Myocyte (in vitro differentiated cells): ENCODE data around the gene IMP4. TPM values are rescaled to one million over a fixed set of nuclear protein-coding genes. Genes with fewer than 3 reads are reported as not detected.
A peak's percentile ranks its signal among the peaks of the same experiment; 100 is the strongest.
"Not testable (repeated sequence)": the region's sequence is repeated elsewhere in the genome, so short reads cannot be mapped to it uniquely, and the experiment has no call there.

Experiments used
- DNase-seq: peaks from one replicate; pipeline ENCODE4 v3.0.0-alpha.2; 2012; ENCODE audit warnings: low read depth
- polyA plus RNA-seq: library from polyadenylated mRNA; unstranded; fragments of >200 nt; gene quantifications from one replicate; pipeline ENCODE4 v1.2.1, GENCODE V29; 2012; ENCODE audit warnings: missing spikeins
- total RNA-seq: library from RNA; depleted of rRNA; stranded (reverse); fragments of >200 nt; gene quantifications from 2 replicates; pipeline ENCODE4 v1.2.3, GENCODE V29; 2014

IMP4 gene, protein sequence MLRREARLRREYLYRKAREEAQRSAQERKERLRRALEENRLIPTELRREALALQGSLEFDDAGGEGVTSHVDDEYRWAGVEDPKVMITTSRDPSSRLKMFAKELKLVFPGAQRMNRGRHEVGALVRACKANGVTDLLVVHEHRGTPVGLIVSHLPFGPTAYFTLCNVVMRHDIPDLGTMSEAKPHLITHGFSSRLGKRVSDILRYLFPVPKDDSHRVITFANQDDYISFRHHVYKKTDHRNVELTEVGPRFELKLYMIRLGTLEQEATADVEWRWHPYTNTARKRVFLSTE
- total RNA-seq, result 104 and 148 TPM in 2 replicates
- 84.3 TPM for polyA plus RNA-seq

DNA sequence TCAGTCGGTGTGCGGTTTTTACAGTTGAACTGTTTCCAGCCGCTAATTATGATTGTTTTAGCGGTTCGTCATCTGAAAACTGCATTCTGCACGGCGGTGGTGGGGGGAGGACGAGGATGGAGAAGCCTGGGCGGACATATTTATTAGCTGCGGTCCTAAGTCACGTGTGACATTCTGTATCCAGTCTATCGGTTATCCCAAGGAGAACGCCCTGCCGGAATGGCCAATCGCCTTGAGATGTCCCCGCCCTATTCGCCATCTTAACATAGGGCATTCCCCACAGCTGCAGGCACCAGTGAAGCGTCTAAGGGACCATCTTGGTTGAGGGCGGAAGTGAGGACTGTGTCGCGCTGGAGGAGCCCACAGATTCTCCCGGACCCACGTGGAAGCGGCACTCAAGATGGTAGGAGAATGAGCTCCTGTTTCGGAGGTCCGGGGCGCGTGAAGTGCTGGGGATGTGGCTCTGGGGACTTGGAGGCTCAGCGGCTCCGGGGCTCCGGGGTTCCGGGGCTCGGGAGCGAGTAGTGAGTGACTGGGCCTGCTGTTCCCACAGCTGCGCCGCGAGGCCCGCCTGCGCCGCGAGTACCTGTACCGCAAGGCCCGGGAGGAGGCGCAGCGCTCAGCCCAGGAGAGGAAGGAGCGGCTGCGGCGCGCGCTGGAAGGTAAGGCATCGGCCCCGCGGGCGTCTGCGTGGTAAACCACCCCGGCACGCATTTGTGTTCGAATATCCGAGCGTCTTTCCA lies at the start of gene IMP4:
IMP4 (plus strand) TSS at position 365 of the 743 bp plus-strand sequence; CDS start at position 401, 36 bp downstream.
- DNase-seq, result peak; percentile 100

DNA sequence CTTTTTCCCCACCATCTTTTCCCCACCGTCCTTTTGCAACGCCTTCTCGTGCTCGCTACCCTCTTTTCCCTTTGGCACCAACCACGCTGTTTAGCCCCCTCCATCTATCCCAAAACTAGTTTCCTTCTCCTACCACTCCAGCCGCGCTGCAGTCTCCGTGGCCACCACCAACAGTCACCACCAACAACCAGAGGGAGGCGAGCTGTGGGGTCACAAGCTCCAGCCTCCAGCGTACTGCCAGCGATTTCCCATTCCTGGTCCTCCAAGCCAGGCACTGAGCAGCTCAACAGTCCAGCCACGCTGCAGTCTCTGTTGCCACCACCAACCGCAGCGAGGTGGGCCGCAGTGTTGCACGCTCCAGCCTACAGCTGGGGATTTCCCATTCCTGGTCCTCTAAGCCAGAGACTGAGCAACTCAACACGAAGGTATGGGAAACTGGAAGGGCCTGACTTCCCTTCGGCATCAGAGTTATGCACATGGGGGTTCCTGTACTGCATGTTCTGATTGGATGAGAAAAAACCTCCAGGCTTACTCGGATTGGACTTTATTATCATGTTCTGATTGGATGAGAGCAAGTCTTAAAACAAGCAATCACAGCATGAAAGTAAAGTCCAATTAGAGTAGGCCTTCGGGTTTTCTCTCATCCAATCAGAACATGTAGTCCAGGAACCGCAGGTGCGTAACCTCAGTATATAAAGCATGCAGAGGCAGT lies 42.3 kb upstream of the IMP4 start:
- DNase-seq, result no peak

DNA sequence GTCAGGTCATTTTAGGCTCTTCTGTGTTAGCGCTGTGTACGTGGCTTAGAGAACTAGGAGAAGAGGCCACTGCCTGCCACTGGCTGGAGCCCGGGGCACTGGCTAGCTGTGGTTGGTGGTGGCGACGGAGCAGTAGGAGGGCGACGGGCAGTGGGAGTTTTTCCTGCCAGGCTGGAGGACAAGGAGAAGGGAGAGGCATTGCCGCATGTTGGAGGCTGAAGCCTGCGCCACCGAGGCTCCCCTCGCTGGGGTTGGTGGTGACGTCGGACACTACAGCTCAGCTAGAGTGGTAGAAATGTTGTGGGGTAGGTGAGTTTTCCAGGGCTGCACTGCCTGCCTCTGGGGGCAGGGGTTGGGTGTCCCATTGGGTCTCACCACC lies 41.7 kb upstream of the IMP4 start:
- DNase-seq, result no peak

DNA sequence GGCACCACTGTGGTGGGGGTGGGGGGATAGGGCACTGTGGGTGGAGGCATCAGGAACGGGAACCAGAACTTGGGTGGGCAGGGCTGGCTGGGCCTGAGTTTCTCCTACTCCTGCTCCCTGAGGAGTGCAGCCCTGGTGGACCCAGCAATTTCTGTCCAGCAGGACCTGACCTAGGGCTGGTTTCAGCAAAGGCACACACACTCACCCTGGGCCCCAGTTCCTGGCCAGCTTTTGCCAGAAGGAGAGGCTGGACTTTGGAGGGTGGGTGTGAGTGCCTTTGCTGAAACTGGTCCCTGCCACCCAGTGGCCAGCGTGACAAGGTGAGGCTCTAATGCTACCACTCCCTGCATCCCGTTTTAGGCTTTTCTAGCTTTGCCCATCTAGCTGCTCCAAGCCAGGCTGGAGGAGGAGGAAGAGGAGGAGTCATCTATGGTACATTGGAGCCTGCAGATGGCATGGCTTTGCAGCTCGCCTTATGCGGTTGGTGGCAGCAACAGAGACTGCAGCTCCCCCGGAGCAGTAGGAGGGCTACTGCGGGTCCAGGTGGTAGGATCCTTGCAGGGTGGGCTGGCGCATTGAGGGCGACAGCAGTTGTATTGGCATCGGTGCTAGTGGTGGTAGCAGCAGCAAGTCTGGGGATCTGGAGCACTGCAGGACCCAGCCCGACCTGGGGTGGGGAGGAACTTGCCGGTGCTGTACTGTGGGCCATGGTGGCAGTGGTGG lies 40.4 kb upstream of the IMP4 start:
- no peak for DNase-seq

DNA sequence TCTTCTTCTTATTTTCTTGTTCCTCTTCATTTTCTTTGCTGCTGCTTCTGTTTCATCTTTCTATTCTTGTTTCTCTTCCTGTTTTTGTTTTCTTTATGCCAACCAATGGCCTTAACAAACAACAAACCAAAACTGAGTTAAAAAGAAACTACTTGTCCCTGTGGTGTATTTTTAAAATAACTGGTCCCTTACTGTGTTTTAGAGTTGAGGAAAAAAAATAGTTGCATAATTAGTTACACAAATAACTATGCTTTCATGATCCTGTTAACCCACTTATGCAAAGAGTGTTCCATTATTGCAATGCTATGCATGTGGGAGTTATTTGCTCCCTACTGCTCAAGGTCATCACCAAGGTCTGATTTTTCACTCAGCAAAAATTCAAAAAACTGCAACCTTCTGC lies 39.5 kb upstream of the IMP4 start:
- no peak for DNase-seq

DNA sequence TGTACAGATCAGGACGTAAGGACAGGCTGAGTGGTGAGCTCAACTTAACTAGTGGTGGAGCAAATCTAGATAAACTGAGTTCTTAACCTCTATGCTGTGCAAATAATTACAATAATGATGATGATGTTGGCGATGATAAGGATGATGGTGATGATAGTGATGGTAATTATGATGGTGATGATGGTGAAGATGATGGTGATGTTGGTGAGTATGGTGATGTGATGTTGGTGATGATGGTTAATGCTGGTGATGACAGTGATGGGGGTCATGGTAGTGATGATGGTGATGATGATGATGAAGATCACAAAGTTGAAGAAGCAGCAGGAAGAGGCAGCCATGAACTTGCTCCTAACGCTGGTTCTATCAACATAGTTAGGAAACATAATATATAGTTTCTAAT lies 38.0 kb upstream of the IMP4 start:
- DNase-seq, result no peak

DNA sequence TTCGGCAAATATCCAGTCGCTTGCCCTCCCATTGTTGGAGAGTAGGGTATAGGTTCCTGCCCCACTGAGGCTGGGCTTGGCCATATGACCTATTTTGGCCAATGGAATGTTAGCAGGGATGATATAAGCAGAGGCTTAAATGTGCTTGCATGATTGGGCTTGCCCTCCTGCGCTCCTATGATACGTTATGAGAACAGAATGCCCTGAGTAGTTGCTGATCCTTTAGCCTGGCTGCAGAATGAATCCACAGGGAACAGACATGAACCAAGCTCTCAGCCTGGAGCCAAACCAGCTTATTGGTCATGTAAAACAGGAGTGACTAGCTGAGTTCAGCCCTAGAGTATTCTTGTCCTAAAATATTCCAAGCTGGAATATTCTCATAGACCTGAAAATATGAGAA lies 34.8 kb upstream of the IMP4 start:
- no peak for DNase-seq

DNA sequence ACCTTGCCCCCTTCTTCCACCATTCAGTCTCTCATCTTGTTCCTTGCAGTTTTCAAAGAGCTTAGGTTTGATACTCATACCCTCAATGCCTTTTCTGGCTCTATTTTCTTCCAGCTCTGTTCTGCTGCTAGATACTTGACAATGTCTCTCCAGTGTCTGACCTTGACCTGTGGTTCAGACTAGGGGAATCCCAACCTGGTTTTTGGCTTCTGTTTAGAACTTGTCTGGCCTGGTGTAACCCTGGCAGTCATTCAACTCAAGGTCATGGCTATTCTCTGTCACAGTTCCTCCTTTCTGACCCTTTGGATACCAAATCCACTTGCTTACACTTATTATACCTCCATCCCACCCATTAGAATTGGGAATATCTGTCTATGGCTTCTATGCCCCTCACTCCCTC lies 31.8 kb upstream of the IMP4 start:
- DNase-seq, result no peak

DNA sequence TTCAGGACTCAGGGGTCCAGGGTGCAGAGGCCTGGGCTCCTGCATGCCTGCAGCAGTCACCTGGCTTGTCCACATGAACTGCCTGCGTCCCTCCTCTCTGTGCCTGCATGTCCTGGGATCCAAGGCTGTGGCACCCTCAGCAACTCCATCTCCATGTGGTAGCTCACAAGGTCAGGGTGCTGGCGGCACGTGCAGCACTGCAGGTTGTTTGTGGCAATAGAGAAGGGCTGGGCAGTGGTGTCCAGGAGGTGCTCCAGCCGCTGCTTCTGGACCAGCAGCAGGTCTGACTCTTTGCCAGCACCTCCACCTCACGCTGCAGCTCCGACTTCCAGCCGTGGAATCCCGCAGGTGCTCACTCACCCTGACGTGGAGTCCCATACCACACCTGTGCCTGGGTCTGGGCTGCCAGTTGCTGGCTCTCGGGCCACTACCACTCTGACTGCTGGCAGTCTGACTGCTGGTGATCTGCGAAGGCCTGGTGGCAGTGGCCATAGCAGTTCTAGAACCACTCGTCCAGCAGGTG lies 28.8 kb upstream of the IMP4 start:
- no peak for DNase-seq

DNA sequence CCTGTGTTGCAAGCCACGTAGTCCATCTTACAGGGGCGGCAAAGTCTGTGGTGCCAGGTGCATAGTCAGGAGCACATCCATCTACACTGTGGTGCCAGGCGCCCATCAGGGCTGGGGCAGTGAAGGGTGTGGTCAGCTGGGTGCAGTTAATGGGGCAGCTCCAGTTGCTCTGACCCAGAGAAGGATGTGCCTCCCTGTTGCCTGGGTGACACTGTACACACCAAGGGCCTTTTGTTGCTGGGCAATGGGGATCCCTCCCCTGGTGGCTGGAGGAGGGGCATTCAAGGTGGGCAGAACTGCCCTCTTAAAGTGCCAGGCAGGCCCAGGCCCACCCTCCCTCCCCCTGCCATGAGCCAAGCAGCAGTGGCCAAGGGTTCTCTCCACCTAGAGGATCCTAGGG lies 28.3 kb upstream of the IMP4 start:
- DNase-seq, result no peak

DNA sequence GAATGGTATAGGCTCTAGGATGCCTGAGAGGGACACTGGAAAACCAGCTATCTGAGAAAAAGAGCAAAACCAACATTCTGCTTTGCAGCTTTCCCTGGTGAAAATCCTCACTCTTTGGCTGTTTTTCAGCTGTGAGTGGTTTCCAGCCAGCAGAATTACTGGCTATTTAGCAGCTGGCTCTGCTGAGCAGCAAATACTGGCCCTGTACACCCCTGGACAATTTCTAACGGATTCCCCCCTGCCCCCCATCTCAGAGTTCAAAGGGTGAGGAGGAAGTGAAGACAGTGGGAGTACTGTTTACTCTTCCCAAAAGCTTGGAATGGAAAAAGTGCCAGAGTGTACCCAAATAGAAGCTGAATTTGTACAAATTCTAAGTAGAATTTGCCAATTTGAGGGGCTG lies 26.1 kb upstream of the IMP4 start:
- no peak for DNase-seq

DNA sequence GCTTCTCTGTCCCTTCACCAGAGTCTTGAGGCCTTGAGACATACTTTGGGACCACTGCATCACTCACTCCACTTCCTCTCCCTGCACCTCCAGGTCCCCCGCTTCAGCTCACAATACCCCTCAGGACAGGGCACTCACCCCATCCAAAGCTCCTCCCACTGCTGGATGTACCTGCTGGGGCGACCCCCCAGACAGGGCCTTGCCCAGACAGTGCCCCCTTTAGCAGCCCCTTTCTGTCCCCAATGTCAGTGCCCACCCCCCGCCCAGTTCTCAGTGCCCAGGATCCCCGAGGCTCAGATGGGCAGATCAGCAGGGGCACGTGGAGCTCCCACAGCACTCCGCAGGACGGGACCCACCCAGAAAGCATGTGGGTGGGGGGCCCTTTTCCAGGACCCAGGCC lies 23.8 kb upstream of the IMP4 start:
- DNase-seq, result no peak

DNA sequence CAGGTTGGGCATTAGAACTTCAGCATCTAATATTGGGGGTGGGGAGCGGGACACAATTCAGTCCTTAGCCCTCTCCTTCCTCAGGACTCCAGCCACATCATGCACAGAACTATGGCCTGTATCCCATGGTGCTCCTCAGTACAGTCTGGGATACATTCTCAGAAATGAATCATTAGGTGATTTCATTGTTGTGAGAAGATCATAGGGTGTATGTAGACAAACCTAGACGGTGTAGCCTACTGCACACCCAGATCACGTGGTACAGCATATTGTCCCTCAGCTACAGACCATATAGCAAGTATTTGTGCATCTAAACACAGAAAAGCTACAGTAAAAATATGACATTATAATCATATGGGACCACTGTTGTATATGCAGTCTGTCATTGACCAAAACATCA lies 23.2 kb upstream of the IMP4 start:
- no peak for DNase-seq

DNA sequence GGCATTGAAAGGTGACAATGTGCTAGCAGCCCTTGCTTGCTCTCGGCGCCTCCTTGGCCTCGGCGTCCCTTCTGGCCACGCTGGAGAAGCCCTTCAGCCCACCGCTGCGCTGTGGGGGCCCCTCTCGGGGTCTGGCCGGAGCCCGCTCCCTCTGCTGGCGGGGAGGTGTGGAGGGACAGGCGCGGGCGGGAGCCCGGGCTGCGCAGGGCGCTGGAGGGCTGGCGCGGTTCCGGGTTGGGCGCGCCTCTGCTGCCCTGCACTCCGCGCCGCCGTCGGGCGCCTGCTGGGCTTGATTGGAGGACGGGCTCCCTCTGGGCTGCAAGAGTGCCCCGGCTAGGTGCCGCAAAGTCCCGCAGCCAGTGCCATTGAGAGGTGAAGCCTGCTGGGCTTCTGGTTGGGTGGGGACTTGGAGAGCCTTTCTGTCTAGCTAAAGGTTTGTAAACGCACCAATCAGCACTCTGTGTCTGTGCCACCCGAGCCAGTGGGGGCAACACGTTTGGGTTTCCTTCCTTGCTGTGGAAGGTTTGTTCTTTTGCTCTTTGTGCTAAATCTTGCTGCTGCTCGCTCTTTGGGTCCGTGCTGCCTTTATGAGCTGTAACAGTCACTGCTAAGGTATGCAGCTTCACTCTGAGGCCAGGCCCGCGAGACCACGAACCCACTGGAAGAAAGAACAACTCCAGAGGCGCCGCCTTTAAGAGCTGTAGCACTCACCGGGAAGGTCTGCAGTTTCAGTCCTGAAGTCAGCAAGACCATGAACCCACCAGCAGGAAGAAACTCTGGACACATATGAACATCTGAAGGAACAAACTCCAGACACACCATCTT lies 14.8 kb upstream of the IMP4 start:
- peak; percentile 73 for DNase-seq

DNA sequence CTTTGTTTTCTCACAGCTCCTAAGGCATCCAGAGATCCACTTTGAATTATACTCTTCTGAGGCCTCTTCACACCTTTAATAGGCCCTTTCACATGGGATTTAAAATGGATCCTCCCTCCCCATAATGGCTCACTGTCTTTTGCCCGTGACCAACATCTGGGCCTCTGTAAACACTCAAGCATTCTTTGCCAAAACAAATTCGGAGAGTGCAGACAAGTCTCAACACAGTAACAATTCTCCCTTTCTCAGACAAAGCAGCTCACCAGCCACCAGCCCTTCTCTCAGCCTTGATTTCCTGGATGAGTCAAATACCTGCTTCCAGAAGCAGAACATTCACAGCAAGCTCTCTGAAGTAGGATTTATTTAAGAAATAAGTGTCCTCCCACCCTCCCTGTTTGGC lies 14.0 kb upstream of the IMP4 start:
- no peak for DNase-seq

DNA sequence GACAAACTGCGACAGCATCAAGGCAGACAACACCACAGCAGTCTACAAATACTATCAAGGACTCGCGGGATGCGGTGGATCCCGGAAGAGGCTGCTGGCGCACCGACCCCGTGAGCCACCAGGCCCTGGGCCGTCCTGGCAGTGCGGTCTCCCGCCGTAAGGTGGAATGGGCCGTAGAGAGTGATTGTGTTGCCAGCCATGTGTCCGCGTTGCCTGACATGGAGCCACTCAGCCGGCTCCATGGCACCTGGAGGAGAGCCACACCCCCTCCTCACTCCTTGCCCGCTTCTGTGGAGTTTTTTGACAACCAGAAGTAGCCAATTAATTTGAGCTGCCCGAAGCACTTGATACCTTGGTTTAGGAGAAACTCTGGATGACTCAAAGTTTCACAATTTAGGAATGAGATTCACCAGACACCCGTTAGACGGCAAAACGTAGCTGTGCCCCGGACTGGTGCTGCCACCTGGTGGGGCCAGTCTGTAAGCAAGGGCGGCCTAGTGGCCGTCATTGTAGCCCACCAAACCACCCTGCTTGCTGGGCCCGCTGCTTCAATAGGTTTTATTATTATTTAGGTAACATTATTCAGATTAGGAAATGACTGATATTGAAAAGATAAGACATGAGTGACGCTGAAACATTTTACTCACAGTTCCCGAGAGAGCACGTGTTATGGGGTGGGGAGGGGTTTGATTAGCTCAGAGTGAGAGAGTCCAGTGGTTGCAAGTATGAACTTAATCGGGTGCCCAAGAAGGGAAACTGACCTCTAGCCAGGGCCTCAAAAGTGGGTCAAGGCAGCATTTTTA lies 10.2 kb upstream of the IMP4 start:
- DNase-seq, result peak; percentile 79

DNA sequence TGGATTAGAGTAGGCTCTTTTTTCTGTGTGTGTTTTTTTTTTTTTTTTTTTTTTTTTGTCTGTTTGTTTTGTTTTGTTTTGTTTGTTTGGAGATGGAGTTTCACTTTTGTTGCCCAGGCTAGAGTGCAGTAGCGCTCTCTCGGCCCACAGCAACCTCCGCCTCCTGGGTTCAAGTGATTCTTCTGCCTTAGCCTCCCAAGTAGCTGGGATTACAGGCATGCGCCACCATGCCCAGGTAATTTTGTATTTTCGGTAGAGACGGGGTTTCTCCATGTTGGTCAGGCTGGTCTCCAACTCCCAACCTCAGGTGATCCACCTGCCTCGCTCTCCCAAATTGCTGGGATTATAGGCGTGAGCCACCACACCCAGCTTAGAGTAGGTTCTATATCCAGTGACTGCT lies 9.4 kb upstream of the IMP4 start:
- DNase-seq, result not testable (repeated sequence)

DNA sequence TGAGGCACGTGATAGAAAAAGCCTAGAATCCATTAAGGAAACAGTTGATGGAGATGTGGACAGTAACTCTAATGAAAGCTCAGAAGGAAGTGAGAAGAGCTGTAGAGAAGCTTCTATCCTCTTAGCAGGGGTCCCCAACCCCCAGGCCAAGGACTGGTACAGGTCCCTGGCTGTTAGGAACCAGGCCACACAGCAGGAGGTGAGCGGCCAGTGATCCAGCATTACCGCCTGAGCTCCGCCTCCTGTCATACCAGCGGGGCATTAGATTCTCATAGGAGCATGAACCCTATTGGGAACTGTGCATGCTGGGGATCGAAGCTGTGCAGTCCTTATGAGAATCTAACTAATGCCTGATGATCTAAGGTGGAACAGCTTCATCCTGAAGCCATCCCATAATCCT lies 8.7 kb upstream of the IMP4 start:
- DNase-seq, result no peak

DNA sequence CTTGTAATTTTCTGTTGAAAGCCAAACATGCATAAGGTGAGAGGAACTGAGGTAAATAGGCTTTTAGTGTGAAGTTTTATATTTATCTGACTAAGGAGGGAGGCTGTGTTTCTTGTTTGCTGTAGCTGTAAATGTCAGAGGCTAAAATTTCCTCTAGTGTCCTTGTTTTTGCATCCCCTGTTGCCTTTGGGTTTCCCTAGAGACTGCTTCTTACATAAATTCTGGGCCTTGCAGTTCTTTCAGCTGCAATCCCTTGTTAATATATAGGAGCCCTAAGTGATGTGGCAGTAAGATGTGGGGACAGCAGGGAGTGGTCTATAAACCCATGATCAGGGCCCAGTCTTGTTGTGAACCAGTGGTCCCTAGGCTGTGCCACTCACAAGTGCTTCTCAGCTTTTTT lies 7.5 kb upstream of the IMP4 start:
- DNase-seq, result no peak
